ENCODE measurements around the gene NR2C1.

Gene NR2C1

DNA sequence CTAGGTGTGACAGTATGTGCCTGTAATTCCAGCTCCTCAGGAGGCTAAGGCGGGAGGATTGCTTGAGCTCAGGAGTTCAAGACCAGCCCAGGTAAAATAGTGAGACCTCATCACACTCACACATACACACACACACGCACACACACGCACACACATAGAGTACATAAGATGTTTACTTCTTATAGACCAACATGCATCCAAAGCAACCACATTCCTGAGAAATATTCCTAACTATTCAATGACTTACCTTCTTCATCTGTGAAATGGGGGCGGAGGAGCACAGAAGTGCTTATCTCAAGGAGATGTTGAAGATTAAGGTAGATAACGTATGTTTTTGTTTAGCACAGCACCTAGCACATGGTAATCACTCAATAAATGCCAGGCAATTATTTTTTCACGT, 76.4 kb downstream of the NR2C1 start:
- TF ChIP-seq CTCF (IDR thresholded peaks at IDR 0.05) = no peak

- no peak for TF ChIP-seq CTCF (IDR thresholded peaks at IDR 0.05)
Observed at GRCh38 chr12:94994312-94994711, 79.1 kb downstream of the NR2C1 start.

DNA sequence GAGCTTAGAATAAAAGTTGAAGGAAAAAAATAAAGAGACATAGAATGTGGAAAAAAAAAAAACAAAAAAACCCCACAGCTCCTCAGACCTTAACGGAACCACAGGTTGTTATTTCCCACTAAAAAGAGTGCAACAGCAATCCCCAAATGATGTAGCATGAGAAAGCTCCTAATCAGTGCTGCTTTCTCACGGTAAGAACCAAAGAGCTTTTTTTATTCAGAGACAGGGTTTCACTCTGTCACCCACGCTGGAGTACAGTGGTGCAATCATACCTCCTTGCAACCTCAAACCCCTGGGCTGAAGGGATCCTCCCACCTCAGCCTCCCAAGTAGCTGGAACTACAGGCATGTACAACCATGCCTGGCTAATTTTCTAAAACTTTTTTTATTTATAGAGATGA, 83.2 kb downstream of the NR2C1 start:
- TF ChIP-seq CTCF (IDR thresholded peaks at IDR 0.05) = no peak

DNA sequence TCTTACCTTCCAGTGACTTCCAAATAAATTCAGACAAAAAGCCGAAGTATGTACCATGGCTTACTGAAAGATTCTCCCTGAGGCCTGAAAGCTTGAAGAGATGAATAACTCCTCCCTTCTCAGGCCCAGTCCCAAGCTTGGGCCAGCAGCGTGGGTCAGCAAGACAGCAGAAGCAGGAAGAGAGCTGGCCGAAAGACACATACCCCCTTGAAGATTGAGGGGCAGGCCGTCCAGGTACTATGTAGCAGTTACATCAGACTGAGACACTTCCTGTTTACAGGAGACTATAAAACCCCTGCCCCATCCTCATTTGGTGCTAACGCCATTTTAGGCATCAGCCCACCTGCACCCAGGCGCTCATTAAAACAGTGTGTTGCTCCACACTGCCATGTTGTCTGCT, 84.9 kb downstream of the NR2C1 start:
- no peak for TF ChIP-seq CTCF (IDR thresholded peaks at IDR 0.05)

DNA sequence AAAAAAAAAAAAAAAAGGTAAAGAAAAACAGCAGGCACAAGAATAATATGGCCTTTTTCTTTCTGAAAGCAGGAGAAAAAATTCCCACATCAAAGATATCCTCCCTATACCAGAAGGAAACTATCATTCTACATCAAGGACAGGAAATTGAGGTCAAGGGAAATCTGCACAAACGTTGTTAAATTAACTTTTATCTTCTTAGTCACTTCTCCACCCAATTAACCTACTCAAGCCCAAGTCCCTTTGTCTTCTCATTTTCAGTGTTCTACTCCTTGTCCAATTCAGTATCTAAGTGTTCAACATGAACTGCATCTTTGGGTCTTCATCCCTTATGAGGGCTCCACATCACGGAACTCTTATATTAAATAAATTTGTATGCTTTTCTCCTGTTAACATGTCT, 85.6 kb downstream of the NR2C1 start:
- TF ChIP-seq CTCF (IDR thresholded peaks at IDR 0.05) = no peak

DNA sequence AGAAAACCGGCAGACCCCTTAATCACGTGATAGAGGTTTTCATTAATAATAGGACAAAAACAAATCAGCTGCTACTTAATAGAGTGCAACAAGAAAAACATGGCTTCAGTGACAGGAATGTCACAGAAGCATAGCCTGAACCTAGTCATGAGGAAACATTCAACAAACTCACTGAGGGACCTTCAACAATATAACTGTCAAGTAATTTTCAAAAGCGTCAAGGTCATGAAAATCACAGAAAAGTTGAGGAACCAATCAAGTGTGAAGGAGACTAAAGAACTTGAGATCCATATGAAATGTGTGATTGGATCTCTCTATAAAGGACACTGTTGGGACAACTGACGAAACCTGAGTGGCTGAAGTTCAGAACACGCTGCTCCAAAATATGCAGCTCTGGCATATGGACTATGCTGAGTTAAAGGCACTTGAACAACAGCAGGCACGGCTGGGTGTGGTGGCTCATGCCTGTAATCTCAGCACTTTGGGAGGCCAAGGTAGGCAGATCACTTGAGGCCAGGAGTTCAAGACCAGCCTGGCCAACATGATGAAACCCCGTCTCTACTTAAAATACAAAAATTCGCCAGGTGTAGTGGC, 86.2 kb downstream of the NR2C1 start:
- TF ChIP-seq CTCF (IDR thresholded peaks at IDR 0.05) = no peak

GRCh38 chr12:94983321-94983720, 90.1 kb downstream of the NR2C1 start:
- no peak for TF ChIP-seq CTCF (IDR thresholded peaks at IDR 0.05)

GRCh38 chr12:94982456-94982855, 91.0 kb downstream of the NR2C1 start:
- TF ChIP-seq CTCF (IDR thresholded peaks at IDR 0.05) = no peak

All from LNCAP (cell line).